GM20000 (cell line): Measurements from ENCODE around the gene TJP3.

Experiments
- DNase-seq: peaks from one replicate; pipeline ENCODE4 v3.0.0; 2012; ENCODE audit warnings: low spot score
- TF ChIP-seq, protein P1 (sequence below): IDR thresholded peaks from 2 replicates; pipeline ENCODE4 v1.5.1; 2012; ENCODE audit warnings: mild to moderate bottlenecking, control low read depth; ENCODE audit errors: extremely low read depth, missing control alignments

TJP3 gene, protein sequence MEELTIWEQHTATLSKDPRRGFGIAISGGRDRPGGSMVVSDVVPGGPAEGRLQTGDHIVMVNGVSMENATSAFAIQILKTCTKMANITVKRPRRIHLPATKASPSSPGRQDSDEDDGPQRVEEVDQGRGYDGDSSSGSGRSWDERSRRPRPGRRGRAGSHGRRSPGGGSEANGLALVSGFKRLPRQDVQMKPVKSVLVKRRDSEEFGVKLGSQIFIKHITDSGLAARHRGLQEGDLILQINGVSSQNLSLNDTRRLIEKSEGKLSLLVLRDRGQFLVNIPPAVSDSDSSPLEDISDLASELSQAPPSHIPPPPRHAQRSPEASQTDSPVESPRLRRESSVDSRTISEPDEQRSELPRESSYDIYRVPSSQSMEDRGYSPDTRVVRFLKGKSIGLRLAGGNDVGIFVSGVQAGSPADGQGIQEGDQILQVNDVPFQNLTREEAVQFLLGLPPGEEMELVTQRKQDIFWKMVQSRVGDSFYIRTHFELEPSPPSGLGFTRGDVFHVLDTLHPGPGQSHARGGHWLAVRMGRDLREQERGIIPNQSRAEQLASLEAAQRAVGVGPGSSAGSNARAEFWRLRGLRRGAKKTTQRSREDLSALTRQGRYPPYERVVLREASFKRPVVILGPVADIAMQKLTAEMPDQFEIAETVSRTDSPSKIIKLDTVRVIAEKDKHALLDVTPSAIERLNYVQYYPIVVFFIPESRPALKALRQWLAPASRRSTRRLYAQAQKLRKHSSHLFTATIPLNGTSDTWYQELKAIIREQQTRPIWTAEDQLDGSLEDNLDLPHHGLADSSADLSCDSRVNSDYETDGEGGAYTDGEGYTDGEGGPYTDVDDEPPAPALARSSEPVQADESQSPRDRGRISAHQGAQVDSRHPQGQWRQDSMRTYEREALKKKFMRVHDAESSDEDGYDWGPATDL

DNA sequence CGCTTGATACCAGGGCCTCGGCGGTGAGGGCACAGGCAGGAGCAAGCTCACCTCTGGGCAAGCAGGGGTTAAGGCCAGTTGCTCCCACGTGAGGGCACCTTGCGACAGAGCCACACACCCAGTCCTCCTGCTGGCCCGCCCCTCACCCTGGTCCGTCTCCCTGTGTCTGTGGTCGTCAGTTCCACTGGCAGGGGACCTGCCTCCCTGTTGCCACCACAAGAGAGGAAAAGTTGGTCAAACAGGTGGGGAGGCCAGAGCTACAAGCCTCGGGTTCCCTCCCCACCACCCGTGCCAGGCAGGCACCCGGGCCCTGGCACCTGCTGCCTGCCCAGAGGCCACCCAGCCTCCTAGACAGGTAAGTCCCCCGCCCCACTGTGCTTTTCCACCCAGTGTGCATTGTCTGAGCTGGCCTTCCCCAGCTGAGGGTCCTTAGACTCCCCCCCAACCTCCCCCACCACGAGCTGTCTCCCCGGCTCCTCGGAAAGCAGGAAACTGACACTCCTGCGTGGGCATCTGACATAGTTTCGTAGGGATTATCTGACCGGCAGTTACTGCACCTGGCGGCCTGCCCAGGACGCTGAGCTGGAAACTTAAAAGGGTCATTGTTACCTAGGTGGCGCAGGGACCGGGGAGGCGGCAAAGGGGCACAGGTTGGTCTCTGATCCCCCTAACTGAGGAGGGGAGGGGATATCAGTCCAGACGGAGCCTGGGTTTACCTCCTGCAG, at the start of gene TJP3:
TJP3 (plus strand) TSS at position 178 of the 725 bp plus-strand sequence. CDS start 20,049 bp downstream, outside the sequence.
- DNase-seq, result no peak
- TF ChIP-seq, protein P1, sequence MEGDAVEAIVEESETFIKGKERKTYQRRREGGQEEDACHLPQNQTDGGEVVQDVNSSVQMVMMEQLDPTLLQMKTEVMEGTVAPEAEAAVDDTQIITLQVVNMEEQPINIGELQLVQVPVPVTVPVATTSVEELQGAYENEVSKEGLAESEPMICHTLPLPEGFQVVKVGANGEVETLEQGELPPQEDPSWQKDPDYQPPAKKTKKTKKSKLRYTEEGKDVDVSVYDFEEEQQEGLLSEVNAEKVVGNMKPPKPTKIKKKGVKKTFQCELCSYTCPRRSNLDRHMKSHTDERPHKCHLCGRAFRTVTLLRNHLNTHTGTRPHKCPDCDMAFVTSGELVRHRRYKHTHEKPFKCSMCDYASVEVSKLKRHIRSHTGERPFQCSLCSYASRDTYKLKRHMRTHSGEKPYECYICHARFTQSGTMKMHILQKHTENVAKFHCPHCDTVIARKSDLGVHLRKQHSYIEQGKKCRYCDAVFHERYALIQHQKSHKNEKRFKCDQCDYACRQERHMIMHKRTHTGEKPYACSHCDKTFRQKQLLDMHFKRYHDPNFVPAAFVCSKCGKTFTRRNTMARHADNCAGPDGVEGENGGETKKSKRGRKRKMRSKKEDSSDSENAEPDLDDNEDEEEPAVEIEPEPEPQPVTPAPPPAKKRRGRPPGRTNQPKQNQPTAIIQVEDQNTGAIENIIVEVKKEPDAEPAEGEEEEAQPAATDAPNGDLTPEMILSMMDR, result no peak

DNA sequence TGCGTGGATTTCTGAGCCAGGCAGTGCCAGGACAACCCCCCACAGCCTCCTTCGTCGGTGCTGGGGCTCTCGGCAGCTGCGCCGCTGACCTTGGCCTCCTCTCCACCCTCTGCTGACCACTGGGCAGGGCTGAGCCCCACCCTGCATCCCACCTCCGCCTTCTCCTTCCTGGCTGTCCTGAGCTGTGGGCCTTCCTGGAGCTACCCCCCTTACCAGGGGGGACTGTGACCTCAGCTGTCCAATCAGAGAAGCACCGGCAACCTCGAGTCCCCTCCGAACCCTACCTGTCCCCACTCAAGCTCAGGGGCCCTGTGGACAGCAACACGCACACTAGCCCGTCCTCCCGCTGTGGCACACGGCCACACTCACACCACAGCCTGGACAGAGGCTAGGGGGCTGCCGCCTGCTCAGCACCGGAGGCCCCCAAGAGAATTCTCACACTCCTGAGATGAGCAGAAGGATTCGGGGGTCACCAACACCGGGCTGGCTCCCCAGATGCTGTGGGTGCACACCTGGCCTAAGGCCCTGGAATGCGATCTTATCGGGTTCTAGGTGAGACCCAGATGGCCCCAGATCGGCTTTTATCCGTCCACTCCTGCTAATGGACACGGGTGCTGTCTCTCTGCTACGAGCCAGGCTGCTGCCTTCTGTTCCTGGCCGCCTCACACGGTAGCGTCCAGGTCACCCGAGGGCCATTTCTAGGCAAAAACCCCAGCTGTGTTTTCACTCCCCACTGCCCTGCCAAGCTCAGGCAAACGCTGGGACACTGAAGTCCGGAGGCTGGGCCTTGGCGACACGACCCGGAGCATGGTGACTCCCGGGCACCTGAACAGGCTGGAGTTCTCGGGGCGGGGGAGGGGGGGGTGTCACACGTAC, 49.1 kb upstream of the TJP3 start:
- TF ChIP-seq, protein P1, result no peak
- no peak for DNase-seq

DNA sequence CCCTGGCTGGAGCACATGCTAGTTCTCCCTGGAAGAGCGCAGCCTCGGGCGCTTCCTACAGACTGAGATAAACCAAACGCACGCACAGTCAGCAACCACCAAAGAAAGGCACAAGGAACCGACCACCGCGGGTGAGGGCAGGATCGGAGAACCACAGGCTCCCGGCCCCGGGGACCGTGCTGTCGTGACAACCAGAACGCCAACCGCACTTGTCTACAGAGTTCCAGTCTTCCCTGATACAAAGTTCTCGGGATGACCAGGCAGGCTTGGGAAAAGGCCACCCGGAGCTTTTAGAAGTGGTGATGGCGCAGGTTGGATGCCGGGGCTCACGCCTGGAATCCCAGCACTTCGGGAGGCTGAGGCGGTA, 48.5 kb upstream of the TJP3 start:
- no peak for DNase-seq
- TF ChIP-seq, protein P1, result no peak

DNA sequence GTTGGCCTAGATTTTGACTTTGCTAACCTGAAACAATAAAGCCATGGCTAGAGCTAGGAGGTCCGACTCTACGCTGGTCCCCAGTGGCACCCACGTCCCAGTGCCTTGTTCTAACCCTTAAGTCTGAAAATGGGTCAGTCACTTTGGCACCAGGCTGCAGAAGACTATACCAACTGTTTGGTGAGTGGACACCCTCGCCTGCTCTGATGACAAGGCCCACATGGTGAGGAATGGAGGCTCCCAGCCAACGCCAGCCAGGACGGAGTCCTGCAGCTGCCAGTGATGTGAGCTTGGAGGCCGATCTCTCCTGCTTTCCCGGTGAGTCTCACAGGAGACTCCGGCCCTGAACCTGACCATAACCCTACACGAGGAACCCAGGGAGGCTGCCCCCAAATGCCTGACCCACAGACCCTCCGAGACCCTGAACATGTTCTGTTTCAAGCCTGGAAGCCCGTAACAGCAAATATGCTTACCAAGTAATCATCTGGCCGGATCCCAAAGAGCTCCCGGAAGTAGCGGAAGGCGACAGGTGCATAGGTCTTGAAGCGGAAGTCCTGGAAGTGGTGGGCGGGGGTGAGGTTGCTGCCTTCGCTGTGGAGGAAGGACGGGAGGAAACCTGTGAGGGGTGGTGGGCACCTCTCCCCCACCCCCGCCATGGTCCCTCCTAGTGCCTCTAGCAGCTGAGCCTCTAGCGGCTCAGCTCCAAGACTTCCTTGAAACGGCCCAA, 47.5 kb upstream of the TJP3 start:
- TF ChIP-seq, protein P1, result no peak
- DNase-seq, result no peak

DNA sequence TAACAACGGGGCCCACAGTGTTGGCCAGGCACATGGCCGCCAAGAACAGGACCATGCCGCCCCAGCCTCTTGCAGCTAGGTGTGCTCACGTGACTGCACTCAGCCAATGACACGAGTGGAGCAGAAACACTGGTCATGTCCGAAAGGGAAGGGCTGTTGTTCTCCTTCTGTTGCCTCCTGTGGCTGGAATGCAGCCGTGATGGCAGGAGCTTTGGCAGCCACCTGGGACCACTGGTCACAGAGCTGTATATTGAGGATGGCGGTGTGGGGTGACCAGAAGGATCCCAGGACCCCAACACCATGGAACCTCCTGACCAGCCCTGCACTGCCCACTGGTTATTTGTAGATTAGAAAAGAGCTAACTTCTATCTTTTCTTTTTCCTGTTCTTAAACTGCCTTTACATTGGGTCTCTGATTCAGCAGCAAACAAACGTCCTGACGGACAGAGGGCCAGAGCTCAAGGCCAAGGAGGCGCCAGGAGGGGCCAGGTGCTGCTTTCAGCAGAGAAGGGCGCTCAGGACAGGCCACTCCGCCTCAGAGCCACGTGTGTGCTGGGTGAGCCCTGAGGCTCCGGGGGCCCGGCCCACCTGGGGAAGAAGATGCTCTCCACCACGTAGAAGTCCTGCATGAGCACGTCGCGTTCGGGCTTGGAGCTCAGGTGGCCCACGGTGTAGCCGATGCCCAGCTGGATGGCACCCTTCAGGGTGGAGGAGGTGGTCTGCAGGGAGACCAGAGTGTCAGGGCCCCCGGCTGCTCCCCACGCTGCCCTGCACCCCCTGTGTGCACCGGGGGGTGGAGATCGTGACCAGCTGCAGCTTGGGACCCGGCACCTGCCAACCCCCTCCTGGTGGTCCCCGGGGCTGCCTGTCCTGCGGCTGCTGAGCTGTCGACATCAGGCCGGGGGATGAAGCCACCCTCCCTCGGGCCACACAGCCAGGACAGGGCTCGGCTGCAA, 46.6 kb upstream of the TJP3 start:
- no peak for DNase-seq
- TF ChIP-seq, protein P1, result no peak
